GM19395 (cell line): ENCODE measurements around the gene COPS8.

Source experiments
- ATAC-seq: cut with Tn5 transposase; IDR thresholded peaks from one replicate; pipeline ENCODE4 v1.9.1; 2021; ENCODE audit warnings: mild to moderate bottlenecking, moderate library complexity; ENCODE audit not compliant: unreplicated experiment

Gene COPS8

GRCh38 chr2:237130562-237131421 lies 45.1 kb downstream of the COPS8 start:
- no peak for ATAC-seq

GRCh38 chr2:237131749-237132533 lies 46.3 kb downstream of the COPS8 start:
- ATAC-seq = no peak

- no peak for ATAC-seq
These were observed 47.1 kb downstream of the COPS8 start for GRCh38 chr2:237132799-237133198.

- ATAC-seq = no peak
These were observed 48.9 kb downstream of the COPS8 start for GRCh38 chr2:237134321-237135230.

- ATAC-seq = no peak
These were observed 51.1 kb downstream of the COPS8 start for GRCh38 chr2:237136824-237137223.

- no peak for ATAC-seq
These were observed 52.1 kb downstream of the COPS8 start for GRCh38 chr2:237137626-237138323.

GRCh38 chr2:237139123-237139675 lies 53.5 kb downstream of the COPS8 start:
- no peak for ATAC-seq

- ATAC-seq = no peak
These were observed 55.1 kb downstream of the COPS8 start for GRCh38 chr2:237140689-237141285.

GRCh38 chr2:237141571-237142051 lies 55.9 kb downstream of the COPS8 start:
- no peak for ATAC-seq

GRCh38 chr2:237143118-237143517 lies 57.4 kb downstream of the COPS8 start:
- no peak for ATAC-seq

- ATAC-seq = no peak
These were observed 58.2 kb downstream of the COPS8 start for GRCh38 chr2:237143676-237144440.

- no peak for ATAC-seq
These were observed 58.8 kb downstream of the COPS8 start for GRCh38 chr2:237144516-237144915.

- no peak for ATAC-seq
These were observed 61.6 kb downstream of the COPS8 start for GRCh38 chr2:237147317-237147716.

- no peak for ATAC-seq
These were observed 62.9 kb downstream of the COPS8 start for GRCh38 chr2:237148624-237149023.

GRCh38 chr2:237149425-237149824 lies 63.7 kb downstream of the COPS8 start:
- ATAC-seq = no peak
